NCI-H1436 (cell line): ENCODE results near the gene PRKCA.
"Not testable (repeated sequence)": the region's sequence is repeated elsewhere in the genome, so short reads cannot be mapped to it uniquely, and the experiment has no call there.

Source experiments
- DNase-seq: peaks from one replicate; lab custom pipeline; 2025; lab: John Stamatoyannopoulos, UW

Gene PRKCA

GRCh38 chr17:66386498-66387351, 84.3 kb downstream of the PRKCA start:
- no peak for DNase-seq

- no peak for DNase-seq
Observed at GRCh38 chr17:66387392-66387981, 85.1 kb downstream of the PRKCA start.

GRCh38 chr17:66392783-66393437, 90.5 kb downstream of the PRKCA start:
- DNase-seq, result no peak

- DNase-seq, result no peak
Observed at GRCh38 chr17:66395961-66396360, 93.5 kb downstream of the PRKCA start.

DNA sequence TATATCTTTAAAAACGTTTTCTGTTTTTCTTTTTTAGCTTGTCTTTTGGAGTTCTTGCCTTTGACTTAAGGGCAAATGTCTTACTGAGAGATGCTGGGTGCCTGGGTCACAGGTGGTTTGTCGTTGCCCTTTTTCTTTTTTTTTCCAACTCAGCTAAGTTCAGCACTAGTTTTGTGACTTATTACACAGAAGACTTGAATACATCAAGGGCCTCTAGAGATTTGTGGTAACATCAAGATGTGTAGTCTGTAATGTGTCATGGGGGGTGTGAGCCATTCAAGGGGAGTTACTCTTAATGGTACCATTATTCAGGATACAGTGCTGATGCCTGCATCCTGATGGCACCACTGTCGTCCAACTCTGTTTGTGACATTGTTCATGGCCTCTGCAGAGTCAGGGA, 95.1 kb downstream of the PRKCA start:
- DNase-seq, result no peak

- no peak for DNase-seq
Observed at GRCh38 chr17:66398059-66398458, 95.6 kb downstream of the PRKCA start.

- peak; percentile 20 for DNase-seq
Observed at GRCh38 chr17:66398617-66399016, 96.2 kb downstream of the PRKCA start.

DNA sequence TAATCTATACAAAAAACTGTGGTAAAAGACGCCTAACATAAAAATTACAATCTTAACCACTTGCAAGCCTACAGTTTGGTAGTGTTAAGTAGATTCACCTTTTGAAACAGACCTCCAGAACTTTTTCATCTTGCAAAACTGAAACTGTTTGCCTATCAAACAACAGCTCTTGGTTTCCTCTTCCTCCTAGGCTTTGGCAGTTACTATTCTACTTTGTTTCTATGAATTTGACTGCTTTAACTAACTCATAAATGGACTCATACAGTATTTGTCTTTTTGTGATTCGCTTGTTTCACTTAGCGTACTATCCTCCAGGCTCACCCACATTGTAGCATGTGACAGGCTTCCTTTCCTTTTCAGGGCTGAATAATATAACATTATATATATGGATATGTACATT, 97.0 kb downstream of the PRKCA start:
- DNase-seq, result no peak

DNA sequence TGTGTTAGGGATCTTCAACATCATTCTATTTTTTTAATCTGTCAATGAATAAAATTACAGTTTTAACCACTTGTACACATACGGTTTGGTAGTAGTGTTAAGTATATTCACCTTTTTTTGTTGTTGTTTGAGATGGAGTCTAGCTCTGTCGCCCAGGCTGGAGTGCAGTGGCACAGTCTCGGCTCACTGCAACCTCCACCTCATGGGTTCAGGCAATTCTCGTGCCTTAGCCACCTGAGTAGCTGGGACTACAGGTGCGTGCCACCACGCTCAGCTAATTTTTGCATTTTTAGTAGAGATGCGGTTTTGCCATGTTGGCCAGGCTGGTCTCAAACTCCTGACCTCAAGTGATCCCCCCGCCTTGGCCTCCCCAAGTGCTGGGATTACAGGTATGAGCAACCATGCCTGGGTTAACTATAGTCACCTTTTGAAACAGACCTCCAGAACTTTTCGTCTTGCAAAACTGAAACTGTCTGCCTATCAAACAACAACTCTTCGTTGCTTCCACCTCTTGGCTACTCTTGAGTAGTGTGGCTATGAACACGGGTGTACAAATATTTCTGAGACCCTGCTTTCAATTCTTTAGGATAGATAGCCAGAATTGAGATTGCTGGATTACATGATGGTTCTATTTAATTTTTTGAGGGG, 97.8 kb downstream of the PRKCA start:
- DNase-seq, result not testable (repeated sequence)

- DNase-seq, result no peak
Observed at GRCh38 chr17:66400698-66401097, 98.3 kb downstream of the PRKCA start.

DNA sequence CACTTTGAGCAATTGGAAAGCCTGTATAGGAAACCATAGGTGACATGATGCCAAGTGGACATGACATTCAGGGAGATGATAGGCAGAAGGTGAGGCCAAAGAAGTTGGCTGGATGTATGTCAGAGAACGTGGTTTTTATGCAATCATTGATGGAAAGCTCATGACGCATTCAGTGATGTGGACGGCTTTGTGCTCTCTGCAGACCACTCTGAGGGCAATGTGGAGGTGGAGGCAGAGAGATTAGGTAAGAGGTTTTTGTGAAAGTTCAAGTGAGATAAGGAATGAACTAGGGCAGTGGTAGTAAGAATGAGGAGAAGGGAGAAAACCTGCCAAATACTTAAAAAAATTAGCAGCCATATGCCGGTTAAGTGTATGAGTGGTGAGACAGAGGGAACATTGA, 99.0 kb downstream of the PRKCA start:
- no peak for DNase-seq

- DNase-seq, result no peak
Observed at GRCh38 chr17:66403846-66404556, 101.6 kb downstream of the PRKCA start.

DNA sequence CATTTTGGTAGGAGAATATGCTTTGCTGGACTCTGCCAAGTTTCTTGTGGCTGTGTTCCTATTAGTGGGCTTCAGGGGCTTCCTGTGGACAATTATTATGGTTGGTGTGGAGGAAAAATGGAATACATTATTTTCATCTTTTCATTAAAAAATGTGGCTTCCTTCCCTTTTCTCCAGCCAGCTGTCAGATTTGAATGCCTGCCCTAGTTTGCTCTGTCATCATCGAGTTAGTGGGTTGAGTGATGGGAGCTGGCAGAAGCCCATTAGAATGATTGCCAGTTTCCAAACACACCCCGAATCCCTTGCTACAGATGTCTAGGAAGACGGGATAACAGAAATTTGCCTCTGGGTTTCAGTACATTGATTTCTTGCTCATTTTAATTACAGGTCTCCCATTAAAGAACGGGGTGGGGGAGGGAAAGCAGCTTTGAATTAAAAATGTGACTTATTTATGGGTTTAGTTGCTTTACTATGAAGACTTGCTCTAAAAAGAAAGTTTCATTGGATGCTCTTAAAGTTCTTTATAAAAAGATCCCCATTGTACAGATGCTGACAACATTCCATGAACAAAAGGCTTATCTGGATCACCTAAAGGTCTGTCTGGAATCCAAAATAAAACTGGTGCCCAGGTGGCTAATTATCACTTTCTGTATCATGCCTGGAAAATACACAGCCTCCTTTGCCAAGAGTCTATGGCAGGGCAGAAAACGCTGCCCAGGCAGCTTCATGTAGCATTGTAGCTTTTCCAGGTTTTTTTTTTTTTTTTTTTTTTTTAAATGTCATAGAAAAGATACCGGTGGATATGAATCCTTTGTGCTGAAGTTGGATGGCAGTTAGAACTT, 103.6 kb downstream of the PRKCA start:
- DNase-seq, result no peak

DNA sequence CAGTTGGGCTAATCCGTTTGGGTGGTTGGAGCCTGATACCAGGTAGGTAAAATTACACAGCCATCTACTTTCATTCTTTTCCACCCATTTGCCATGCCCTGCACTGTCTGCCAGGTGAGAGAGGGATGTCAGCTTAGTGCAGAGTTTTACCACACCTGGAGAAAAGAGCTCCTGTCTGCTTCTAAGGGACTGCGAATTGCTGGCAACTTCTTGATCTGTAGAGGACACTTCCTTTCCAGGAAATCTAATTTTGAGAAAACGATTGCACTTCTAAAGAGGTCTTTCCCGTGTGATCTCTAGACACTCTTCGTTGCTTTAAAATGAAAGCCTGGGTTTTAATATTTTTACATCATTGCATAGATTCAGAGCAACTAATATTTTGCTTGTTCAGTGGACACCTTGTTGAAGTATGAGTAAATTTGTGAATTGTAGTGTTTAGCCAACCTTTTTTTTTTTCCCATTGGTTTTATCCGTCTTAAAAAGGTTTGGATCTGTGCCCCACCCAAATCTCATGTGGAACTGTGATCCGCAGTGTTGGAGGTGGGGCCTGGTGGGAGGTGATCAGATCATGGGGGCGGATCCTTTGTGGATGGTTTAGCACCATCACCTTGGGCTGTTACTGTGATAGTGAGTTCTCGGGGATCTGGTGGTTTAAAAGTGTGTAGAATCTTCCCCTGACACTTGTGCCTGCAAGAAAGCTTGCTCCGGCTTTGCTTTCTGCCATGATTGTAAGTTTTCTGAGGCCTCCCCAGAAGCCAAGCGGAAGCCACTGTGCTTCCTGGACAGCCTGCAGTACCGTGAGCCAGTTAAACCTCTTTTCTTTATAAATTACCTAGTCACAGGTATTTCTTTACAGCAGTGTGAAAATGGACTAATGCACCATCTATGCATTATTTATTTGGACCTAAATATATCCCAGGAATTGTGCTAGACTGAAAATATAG, 104.6 kb downstream of the PRKCA start:
- no peak for DNase-seq

GRCh38 chr17:66407864-66408263, 105.5 kb downstream of the PRKCA start:
- no peak for DNase-seq

DNA sequence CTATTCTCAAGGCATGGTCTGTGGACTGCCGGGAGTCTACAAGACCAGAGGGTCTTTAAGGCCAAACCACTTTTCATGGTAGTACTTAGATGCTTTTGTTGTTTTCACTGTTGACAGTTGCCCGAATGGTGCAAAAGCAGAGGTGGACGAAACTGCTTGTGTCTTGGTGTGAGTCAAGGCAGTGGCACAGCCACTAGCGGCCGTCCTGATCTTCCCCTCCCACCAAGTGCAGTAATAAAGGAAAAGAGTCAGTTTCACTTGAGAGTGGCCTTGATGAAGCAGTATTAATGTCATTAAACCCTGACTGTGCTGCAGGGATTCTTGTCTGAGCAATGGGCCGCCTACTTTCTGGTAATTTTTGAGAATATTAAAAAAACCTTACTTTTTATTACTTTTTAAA, 109.1 kb downstream of the PRKCA start:
- DNase-seq, result no peak

GRCh38 chr17:66412857-66413558, 110.6 kb downstream of the PRKCA start:
- DNase-seq, result no peak

DNA sequence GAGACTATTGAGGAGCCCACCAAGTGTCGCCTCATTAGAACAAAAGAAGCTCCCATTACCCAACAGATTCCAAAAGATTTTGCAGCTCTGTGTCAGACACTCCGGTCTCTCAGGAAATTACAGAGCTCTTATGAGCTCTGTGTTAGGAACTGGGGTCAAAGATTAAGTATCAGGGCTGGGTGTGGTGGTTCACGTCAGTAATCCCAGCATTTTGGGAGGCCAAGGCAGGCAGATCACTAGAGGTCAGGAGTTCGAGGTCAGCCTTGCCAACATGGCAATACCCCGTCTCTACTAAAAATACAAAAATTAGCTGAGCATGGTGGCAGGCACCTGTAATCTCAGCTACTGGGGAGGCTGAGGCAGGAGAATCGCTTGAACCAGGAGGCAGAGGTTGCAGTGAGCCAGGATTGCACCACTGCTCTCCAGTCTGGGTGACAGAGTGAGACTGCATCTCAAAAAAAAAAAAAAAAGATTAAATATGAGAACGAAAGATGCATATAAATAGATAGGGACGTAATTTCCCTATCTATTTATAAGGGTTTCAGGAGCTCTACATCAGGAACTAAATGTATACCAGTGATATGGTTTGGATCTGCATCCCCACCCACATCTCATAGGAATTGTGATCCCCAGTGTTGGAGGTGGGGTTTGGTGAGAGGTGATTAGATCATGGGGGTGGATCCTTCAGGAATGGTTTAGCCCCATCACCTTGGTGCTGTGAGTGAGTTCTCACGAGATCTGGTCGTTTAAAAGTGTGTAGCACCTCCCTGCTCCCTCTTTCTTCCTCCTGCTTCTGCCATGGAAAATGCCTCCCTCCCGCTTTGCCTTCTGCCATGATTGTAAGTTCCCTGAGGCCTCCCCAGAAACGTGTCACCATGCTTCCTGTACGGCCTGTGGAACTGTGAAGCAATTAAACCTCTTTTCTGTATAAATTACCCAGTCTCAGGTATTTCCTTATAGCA, 111.4 kb downstream of the PRKCA start:
- DNase-seq, result no peak
